ENCODE results near the gene SIPA1L3. TPM values are rescaled to one million over a fixed set of nuclear protein-coding genes. Genes with fewer than 3 reads are reported as not detected.

The SIPA1L3 gene
- total RNA-seq, 6 experiments from 2014 or later: 9.1 to 20.4 (median 14.9) TPM

GRCh38 chr19:38209152-38209551 lies 302.1 kb downstream of the SIPA1L3 start:
- Histone ChIP-seq H3K27me3 (no peaks in the 10 kb centered on the region), H3K27ac (no peak overlapping the region), H3K4me3 (no peak overlapping the region), H3K4me1 (no peaks in the 10 kb centered on the region), H3K9me3 (no peaks in the 10 kb centered on the region), H3K36me3 (peaks cover 0 to 3% (median 0%) of the 10 kb centered on the region in 4 donors)
- TF ChIP-seq, protein P1, sequence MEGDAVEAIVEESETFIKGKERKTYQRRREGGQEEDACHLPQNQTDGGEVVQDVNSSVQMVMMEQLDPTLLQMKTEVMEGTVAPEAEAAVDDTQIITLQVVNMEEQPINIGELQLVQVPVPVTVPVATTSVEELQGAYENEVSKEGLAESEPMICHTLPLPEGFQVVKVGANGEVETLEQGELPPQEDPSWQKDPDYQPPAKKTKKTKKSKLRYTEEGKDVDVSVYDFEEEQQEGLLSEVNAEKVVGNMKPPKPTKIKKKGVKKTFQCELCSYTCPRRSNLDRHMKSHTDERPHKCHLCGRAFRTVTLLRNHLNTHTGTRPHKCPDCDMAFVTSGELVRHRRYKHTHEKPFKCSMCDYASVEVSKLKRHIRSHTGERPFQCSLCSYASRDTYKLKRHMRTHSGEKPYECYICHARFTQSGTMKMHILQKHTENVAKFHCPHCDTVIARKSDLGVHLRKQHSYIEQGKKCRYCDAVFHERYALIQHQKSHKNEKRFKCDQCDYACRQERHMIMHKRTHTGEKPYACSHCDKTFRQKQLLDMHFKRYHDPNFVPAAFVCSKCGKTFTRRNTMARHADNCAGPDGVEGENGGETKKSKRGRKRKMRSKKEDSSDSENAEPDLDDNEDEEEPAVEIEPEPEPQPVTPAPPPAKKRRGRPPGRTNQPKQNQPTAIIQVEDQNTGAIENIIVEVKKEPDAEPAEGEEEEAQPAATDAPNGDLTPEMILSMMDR (IDR thresholded peaks at IDR 0.05): no peak
- TF ChIP-seq POLR2A (IDR thresholded peaks at IDR 0.05): no peak
- DNase-seq: no peak
- WGBS (ENCODE audit: insufficient coverage, low coverage, low lambda C conversion rate, missing lambda C conversion rate): 18% methylated on average over 4 of the region's 5 CpGs
- ATAC-seq: no peak
- intact Hi-C loops (cut with DNase I): no loop called here

DNA sequence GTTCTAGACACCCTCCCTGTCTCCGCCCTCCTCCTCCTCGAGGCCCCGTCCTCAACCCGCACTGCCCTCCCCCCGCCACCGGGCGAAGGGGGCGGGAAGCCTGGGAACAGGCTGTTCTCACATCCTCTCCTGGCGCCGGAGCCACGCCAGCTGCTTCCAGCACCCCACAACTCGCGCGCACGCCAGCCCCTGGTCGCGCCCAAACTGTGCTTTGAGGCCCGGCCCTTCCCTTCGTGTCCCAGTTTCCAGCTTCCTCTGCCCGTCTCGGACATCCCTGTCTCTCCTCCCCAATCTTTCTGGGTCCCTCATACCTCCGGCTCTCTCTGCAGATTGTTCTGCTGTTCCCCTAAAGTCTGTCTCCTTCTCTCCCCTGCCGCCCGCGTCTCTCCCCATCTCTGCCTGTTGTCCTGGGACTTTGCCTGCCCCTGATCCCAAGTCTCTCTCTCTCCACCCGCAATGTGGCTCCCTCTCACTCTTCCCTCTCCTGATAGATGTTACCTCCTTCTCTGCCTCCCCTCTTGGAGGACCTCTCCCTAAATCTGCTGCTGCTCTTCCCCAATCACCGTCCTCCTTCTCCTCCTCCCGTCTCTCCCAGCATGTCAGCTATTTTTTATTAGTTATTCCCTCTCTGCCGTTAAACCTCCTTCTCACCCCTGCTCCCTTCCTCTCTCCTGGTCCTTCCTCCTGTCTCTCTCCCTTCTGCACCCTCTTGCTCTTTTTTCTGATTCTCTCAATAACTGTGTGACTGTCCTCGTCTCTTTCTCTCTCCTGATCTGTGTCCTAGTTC lies 302.9 kb downstream of the SIPA1L3 start:
- no peak for TF ChIP-seq POLR2A (IDR thresholded peaks at IDR 0.05)
- TF ChIP-seq, protein P1 (IDR thresholded peaks at IDR 0.05): no peak
- H3K4me1 ChIP-seq: no peaks in the 10 kb centered on the region
- peaks cover 0 to 3% (median 0%) of the 10 kb centered on the region in 4 donors for H3K36me3 ChIP-seq
- no peaks in the 10 kb centered on the region for H3K9me3 ChIP-seq
- DNase-seq (no peak), ATAC-seq (peak; percentile 27 to 29 (median 28))
- intact Hi-C loops (cut with DNase I): no loop called here
- H3K27ac ChIP-seq: no peak overlapping the region
- no peak overlapping the region for H3K4me3 ChIP-seq
- no peaks in the 10 kb centered on the region for H3K27me3 ChIP-seq
- 12% methylated on average over 25 of the region's 30 CpGs for WGBS (ENCODE audit: insufficient coverage, low coverage, low lambda C conversion rate, missing lambda C conversion rate)

- DNase-seq: no peak
- Histone ChIP-seq H3K9me3 (no peaks in the 10 kb centered on the region), H3K4me3 (no peak overlapping the region), H3K4me1 (no peaks in the 10 kb centered on the region), H3K27me3 (no peaks in the 10 kb centered on the region), H3K27ac (no peak overlapping the region), H3K36me3 (peaks cover 0 to 3% (median 0%) of the 10 kb centered on the region in 4 donors)
- ATAC-seq: no peak
- intact Hi-C loops (cut with DNase I): no loop called here
- TF ChIP-seq, protein P1 (IDR thresholded peaks at IDR 0.05): no peak
- WGBS (ENCODE audit: insufficient coverage, low coverage, low lambda C conversion rate, missing lambda C conversion rate): under 1% methylated on average over 21 of the region's 24 CpGs
Measured at GRCh38 chr19:38210458-38210987, 303.5 kb downstream of the SIPA1L3 start.

- ATAC-seq (no peak), DNase-seq (no peak)
- no peaks in the 10 kb centered on the region for H3K4me1 ChIP-seq
- 2% methylated on average over 16 of the region's 27 CpGs for WGBS (ENCODE audit: insufficient coverage, low coverage, low lambda C conversion rate, missing lambda C conversion rate)
- no peaks in the 10 kb centered on the region for H3K9me3 ChIP-seq
- peaks cover 0 to 3% (median 0%) of the 10 kb centered on the region in 4 donors for H3K36me3 ChIP-seq
- no peak overlapping the region for H3K27ac ChIP-seq
- H3K4me3 ChIP-seq: no peak overlapping the region
- intact Hi-C loops (cut with DNase I): no loop called here
- H3K27me3 ChIP-seq: no peaks in the 10 kb centered on the region
- TF ChIP-seq, protein P1 (IDR thresholded peaks at IDR 0.05): no peak
- TF ChIP-seq POLR2A (IDR thresholded peaks at IDR 0.05): no peak
Measured at GRCh38 chr19:38211151-38211591, 304.2 kb downstream of the SIPA1L3 start.
